A549 (cell line): Measurements from ENCODE around the gene ZBTB16. TPM values are rescaled to one million over a fixed set of nuclear protein-coding genes. Genes with fewer than 3 reads are reported as not detected.

Experiments used
- ATAC-seq, 2 experiments: fragments of 200-7000 bp in 1 of 2; fragments of >200 bp in 1 of 2; cut with Nextera tagmentation in 1 of 2; cut with Tn5 transposase in 1 of 2; 3 replicates each; pipeline versions ENCODE4 v1.8.0 to v1.9.1; 2018 to 2020; ENCODE audit warnings: mild to moderate bottlenecking in 1 of 2, moderate library complexity in 1 of 2
- CTCF ChIA-PET: fragments of 300-600 bp; sonication (Branson Sonifier 250); formaldehyde crosslinking; extraction: SDS; loops from one replicate; lab custom pipeline; 2021; ENCODE audit warnings: antibody characterized with exemption, inconsistent platforms; lab: Yijun Ruan, JAX
- POLR2A ChIA-PET: fragments of 350-600 bp; formaldehyde crosslinking; extraction: SDS; loops from one replicate; lab custom pipeline; 2021; ENCODE audit warnings: antibody characterized with exemption, inconsistent platforms; lab: Yijun Ruan, JAX
- DNase-seq, 2 experiments: peaks; one replicate each; pipeline versions ENCODE4 v3.0.0 to v3.0.0-alpha.2; 2011 to 2016; ENCODE audit warnings: low read depth in 1 of 2, low spot score in 1 of 2
- FAIRE-seq: peaks from 2 replicates; lab custom pipeline; 2011; peaks lifted over from hg19 to GRCh38; lab: Jason Lieb, UNC
- H3K27ac ChIP-seq, 2 experiments: fragments of >200 bp; sonication (Bioruptor Twin); formaldehyde crosslinking; 3 replicates each; pipeline ENCODE4 v1.5.1; 2016 to 2017
- H3K4me1 ChIP-seq: fragments of >200 bp; sonication (Bioruptor Twin); formaldehyde crosslinking; 3 replicates; pipeline ENCODE4 v1.6.1; 2016
- H3K4me2 ChIP-seq: fragments of >200 bp; sonication (Bioruptor Twin); formaldehyde crosslinking; 3 replicates; pipeline ENCODE4 v1.6.1; 2016
- H3K4me3 ChIP-seq: fragments of >200 bp; sonication (Bioruptor Twin); formaldehyde crosslinking; 3 replicates; pipeline ENCODE4 v1.5.1; 2016
- H3K9me3 ChIP-seq: fragments of >200 bp; sonication (Bioruptor Twin); formaldehyde crosslinking; 3 replicates; pipeline ENCODE4 v1.6.1; 2016
- BCL3 ChIP-seq: fragments of >200 bp; sonication (Bioruptor Twin); formaldehyde crosslinking; IDR thresholded peaks from 3 replicates; pipeline ENCODE4 v1.6.1; 2016
- CBX2 ChIP-seq: fragments of 200-600 bp; sonication (generic); IDR thresholded peaks from 2 replicates; pipeline ENCODE4 v1.6.1; 2016; ENCODE audit warnings: low read depth, mild to moderate bottlenecking, borderline replicate concordance
- EHMT2 ChIP-seq: fragments of 200-600 bp; sonication (generic); IDR thresholded peaks from 2 replicates; pipeline ENCODE4 v1.6.1; 2016; ENCODE audit warnings: antibody characterized with exemption, low read depth, mild to moderate bottlenecking, moderate library complexity
- HDAC2 ChIP-seq: fragments of 200-600 bp; sonication (generic); IDR thresholded peaks from 2 replicates; pipeline ENCODE4 v1.6.1; 2016
- HES2 ChIP-seq: fragments of >200 bp; sonication (Bioruptor Twin); formaldehyde crosslinking; IDR thresholded peaks from 2 replicates; pipeline ENCODE4 v1.6.1; 2016
- HOXB13 ChIP-seq: fragments of 250-450 bp; sonication (Bioruptor Pico); IDR thresholded peaks from 2 replicates; pipeline ENCODE4 v1.5.0; 2020; ENCODE audit warnings: low read depth, mild to moderate bottlenecking, moderate library complexity
- KDM1A ChIP-seq: fragments of 200-600 bp; sonication (generic); IDR thresholded peaks from 2 replicates; pipeline ENCODE4 v1.6.1; 2016; ENCODE audit warnings: low read depth, mild to moderate bottlenecking
- PHF8 ChIP-seq: fragments of 200-600 bp; sonication (generic); IDR thresholded peaks from 2 replicates; pipeline ENCODE4 v1.6.1; 2016; ENCODE audit warnings: low read depth, mild to moderate bottlenecking, antibody characterized with exemption, moderate library complexity, borderline replicate concordance
- RAD21 ChIP-seq, 2 experiments: fragments of >200 bp in 1 of 2; sonication (Bioruptor Twin) in 1 of 2; formaldehyde crosslinking in 1 of 2; IDR thresholded peaks in 1 of 2; conservative IDR thresholded peaks in 1 of 2; 2 replicates in 1 of 2; 3 replicates in 1 of 2; pipeline ENCODE4 v1.6.1; 2012 to 2018; ENCODE audit warnings: inconsistent platforms in 1 of 2
- SMC3 ChIP-seq: fragments of >200 bp; sonication (Bioruptor Twin); formaldehyde crosslinking; IDR thresholded peaks from 3 replicates; pipeline ENCODE4 v1.6.1; 2018; ENCODE audit warnings: inconsistent platforms
- WGBS: methylation state at CpG from one replicate; pipeline ENCODE4 v1.1.6; 2017; ENCODE audit errors: missing lambda C conversion rate; 5-methylcytosine and 5-hydroxymethylcytosine counted together
- polyA plus RNA-seq, 4 experiments: library from polyadenylated mRNA; depleted of rRNA in 3 of 4; stranded (reverse); fragments of >200 nt; fragmentation: RNase III in 1 of 4; extraction: RNeasy Plus Mini Kit Qiagen cat#74134 plus additional on column Dnase treatment in 1 of 4; gene quantifications; 2 replicates in 3 of 4; 3 replicates in 1 of 4; pipeline ENCODE4 v1.2.3, GENCODE V29; 2011 to 2017
- TF ChIP-seq, protein P1 (sequence below): fragments of 250-450 bp; sonication (Bioruptor Pico); IDR thresholded peaks from 2 replicates; pipeline ENCODE4 v1.5.0; 2021; ENCODE audit warnings: mild to moderate bottlenecking, moderate library complexity, borderline replicate concordance
- TF ChIP-seq, protein P2 (sequence below): IDR thresholded peaks from 2 replicates; pipeline ENCODE4 v1.6.1; 2012
- TF ChIP-seq, protein P3 (sequence below): fragments of 150-350 bp; IDR thresholded peaks from 2 replicates; pipeline ENCODE4 v1.6.1; 2014; ENCODE audit warnings: low read depth, mild to moderate bottlenecking, low read length
- TF ChIP-seq, protein P4 (sequence below): fragments of >200 bp; sonication (Bioruptor Twin); formaldehyde crosslinking; IDR thresholded peaks from 3 replicates; pipeline ENCODE4 v1.5.1; 2016

Gene ZBTB16
- polyA plus RNA-seq, 2 of the 4 experiments (the other 2 are of a cell fraction), result not detected

- no peak overlapping the region for H3K27ac ChIP-seq
- DNase-seq (no peak), FAIRE-seq (no peak), ATAC-seq (no peak)
- H3K9me3 ChIP-seq, result no peaks in the 10 kb centered on the region
- no peak for TF ChIP-seq BCL3
- WGBS, result 83% methylated on average over 2 of the region's 2 CpGs
- ChIA-PET POLR2A (no interaction called here), CTCF (interaction anchor here (1.3 to 8.4 kb wide), 3 partner anchors 137 to 227 kb away, joined by 3 to 142 read pairs (median 5); no protein-coding TSS in a partner anchor)
- no peak overlapping the region for H3K4me2 ChIP-seq
- H3K4me3 ChIP-seq, result no peak overlapping the region
- H3K4me1 ChIP-seq, result 0 out of 3 replicates have a peak, but pooled peaks cover 3% of the 10 kb centered on the region
These were observed 25.9 kb upstream of the ZBTB16 start for GRCh38 chr11:114033572-114033971.

DNA sequence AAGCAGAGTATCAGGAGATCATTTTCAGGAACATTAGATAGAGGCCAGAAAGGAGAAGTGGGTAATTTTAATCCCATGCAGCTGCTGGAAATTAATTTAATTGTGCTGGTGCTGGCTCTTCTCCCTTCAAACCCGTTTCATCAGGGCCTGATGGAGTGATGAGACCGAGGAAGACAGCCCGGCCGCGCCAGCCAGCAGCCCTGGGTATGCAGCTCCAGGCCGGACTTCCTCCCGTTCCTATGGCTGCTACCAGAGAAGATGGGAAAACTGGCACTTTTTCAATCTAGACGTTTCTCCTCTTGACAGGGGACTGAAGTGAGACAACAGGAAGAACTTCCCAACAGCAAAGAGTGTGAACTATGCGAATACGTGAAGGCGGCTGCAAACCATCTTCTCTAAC is 24.6 kb upstream of the ZBTB16 start:
- POLR2A ChIA-PET, result no interaction called here
- Histone ChIP-seq H3K4me2 (no peak overlapping the region), H3K27ac (no peak overlapping the region)
- DNase-seq, result no peak
- no peak for TF ChIP-seq HOXB13
- no peak for TF ChIP-seq RAD21 (conservative IDR thresholded peaks at IDR 0.05 in 1 of 2, IDR thresholded peaks at IDR 0.05 in 1 of 2)
- TF ChIP-seq KDM1A, result no peak
- TF ChIP-seq CBX2, result no peak
- TF ChIP-seq, protein P1, sequence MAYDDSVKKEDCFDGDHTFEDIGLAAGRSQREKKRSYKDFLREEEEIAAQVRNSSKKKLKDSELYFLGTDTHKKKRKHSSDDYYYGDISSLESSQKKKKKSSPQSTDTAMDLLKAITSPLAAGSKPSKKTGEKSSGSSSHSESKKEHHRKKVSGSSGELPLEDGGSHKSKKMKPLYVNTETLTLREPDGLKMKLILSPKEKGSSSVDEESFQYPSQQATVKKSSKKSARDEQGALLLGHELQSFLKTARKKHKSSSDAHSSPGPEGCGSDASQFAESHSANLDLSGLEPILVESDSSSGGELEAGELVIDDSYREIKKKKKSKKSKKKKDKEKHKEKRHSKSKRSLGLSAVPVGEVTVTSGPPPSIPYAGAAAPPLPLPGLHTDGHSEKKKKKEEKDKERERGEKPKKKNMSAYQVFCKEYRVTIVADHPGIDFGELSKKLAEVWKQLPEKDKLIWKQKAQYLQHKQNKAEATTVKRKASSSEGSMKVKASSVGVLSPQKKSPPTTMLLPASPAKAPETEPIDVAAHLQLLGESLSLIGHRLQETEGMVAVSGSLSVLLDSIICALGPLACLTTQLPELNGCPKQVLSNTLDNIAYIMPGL (CRISPR knock-in tag), result no peak
- TF ChIP-seq, protein P2, sequence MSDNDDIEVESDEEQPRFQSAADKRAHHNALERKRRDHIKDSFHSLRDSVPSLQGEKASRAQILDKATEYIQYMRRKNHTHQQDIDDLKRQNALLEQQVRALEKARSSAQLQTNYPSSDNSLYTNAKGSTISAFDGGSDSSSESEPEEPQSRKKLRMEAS, result no peak
- TF ChIP-seq HES2, result no peak
- TF ChIP-seq, protein P3, sequence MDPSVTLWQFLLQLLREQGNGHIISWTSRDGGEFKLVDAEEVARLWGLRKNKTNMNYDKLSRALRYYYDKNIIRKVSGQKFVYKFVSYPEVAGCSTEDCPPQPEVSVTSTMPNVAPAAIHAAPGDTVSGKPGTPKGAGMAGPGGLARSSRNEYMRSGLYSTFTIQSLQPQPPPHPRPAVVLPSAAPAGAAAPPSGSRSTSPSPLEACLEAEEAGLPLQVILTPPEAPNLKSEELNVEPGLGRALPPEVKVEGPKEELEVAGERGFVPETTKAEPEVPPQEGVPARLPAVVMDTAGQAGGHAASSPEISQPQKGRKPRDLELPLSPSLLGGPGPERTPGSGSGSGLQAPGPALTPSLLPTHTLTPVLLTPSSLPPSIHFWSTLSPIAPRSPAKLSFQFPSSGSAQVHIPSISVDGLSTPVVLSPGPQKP, result no peak
- TF ChIP-seq PHF8, result no peak
- TF ChIP-seq EHMT2, result no peak
- TF ChIP-seq, protein P4, sequence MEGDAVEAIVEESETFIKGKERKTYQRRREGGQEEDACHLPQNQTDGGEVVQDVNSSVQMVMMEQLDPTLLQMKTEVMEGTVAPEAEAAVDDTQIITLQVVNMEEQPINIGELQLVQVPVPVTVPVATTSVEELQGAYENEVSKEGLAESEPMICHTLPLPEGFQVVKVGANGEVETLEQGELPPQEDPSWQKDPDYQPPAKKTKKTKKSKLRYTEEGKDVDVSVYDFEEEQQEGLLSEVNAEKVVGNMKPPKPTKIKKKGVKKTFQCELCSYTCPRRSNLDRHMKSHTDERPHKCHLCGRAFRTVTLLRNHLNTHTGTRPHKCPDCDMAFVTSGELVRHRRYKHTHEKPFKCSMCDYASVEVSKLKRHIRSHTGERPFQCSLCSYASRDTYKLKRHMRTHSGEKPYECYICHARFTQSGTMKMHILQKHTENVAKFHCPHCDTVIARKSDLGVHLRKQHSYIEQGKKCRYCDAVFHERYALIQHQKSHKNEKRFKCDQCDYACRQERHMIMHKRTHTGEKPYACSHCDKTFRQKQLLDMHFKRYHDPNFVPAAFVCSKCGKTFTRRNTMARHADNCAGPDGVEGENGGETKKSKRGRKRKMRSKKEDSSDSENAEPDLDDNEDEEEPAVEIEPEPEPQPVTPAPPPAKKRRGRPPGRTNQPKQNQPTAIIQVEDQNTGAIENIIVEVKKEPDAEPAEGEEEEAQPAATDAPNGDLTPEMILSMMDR, result no peak
- TF ChIP-seq, all 56 proteins: peak for 0
- WGBS, result 76% methylated on average over 11 of the region's 11 CpGs
- no peak for ATAC-seq
- FAIRE-seq, result no peak
- H3K4me3 ChIP-seq, result no peak overlapping the region
- 0 out of 3 replicates have a peak, but pooled peaks cover 3% of the 10 kb centered on the region for H3K4me1 ChIP-seq
- CTCF ChIA-PET, result interaction anchor here (0.6 to 8.4 kb wide), 10 partner anchors 18 to 736 kb away, joined by 3 to 142 read pairs (median 4); no protein-coding TSS in a partner anchor
- no peaks in the 10 kb centered on the region for H3K9me3 ChIP-seq

- Histone ChIP-seq H3K27ac (peak overlapping the region; percentile 64 to 66; a peak in 4 of 6 replicates), H3K9me3 (no peaks in the 10 kb centered on the region), H3K4me3 (peak overlapping the region; percentile 46), H3K4me1 (peaks cover 6% of the 10 kb centered on the region; the same call in 2 of the 3 replicates), H3K4me2 (peak overlapping the region; percentile 97)
- 0% methylated on average over 2 of the region's 37 CpGs for WGBS
- ATAC-seq (peak; percentile 96 to 99), DNase-seq (peak; percentile 41 to 72), FAIRE-seq (no peak)
- POLR2A ChIA-PET, result no interaction called here
- TF ChIP-seq RAD21 (conservative IDR thresholded peaks at IDR 0.05 in 1 of 2, IDR thresholded peaks at IDR 0.05 in 1 of 2) (peak; percentile 64 to 75), CBX2 (no peak), HDAC2 (no peak), SMC3 (peak; percentile 80)
- TF ChIP-seq, protein P2, result peak; percentile 40
- TF ChIP-seq, protein P4, result peak; percentile 70
- CTCF ChIA-PET, result interaction anchor here (0.6 to 8.4 kb wide), 24 partner anchors 9 to 232 kb away, joined by 3 to 142 read pairs (median 4); no protein-coding TSS in a partner anchor
These were observed 23.2 kb upstream of the ZBTB16 start for GRCh38 chr11:114036147-114036811.
